ENCODE data around the gene CDC42EP1. TPM values are rescaled to one million over a fixed set of nuclear protein-coding genes. Genes with fewer than 3 reads are reported as not detected.
A peak's percentile ranks its signal among the peaks of the same experiment; 100 is the strongest.
"Not testable (repeated sequence)": the region's sequence is repeated elsewhere in the genome, so short reads cannot be mapped to it uniquely, and the experiment has no call there.

The CDC42EP1 gene
- polyA plus RNA-seq, 1 of the 3 experiments (the other 2 are of a cell fraction): 24.9 TPM

- H3K9ac ChIP-seq; H4K20me1 ChIP-seq (ENCODE audit: insufficient read depth); H3K27ac ChIP-seq (ENCODE audit: low read depth in 2 of 2, low read length in 1 of 2); H3F3A ChIP-seq (replicated peaks; ENCODE audit: insufficient read depth); H3K9me2 ChIP-seq; H3K36me3 ChIP-seq (replicated peaks in 1 of 2; ENCODE audit: control insufficient read depth in 1 of 2, insufficient read depth in 2 of 2, low read length in 1 of 2); H2AFZ ChIP-seq (ENCODE audit: low read depth); H3K27me3 ChIP-seq (ENCODE audit: insufficient read depth); H3K4me2 ChIP-seq; H3K9me3 ChIP-seq; H3K4me1 ChIP-seq (ENCODE audit: control insufficient read depth in 1 of 2, insufficient read depth in 2 of 2, low read depth in 1 of 2, low read length in 1 of 2); H3K79me2 ChIP-seq (ENCODE audit: insufficient read depth); H3K4me3 ChIP-seq (ENCODE audit: low read depth in 2 of 2, low read length in 1 of 2); DNase-seq; POLR2A ChIA-PET: not testable (repeated sequence)
- CTCF ChIA-PET: interaction anchor here (1.3 to 16.4 kb wide), 6 partner anchors 9 to 58 kb away, joined by 3 to 647 read pairs (median 12); partner anchors contain the start of genes CDC42EP1 and GGA1
- WGBS (ENCODE audit: low lambda C conversion rate): 95% methylated on average over 8 of the region's 9 CpGs
Observed at GRCh38 chr22:37550921-37551320, 9.4 kb upstream of the CDC42EP1 start.

- H3K4me2 ChIP-seq: no peak overlapping the region; the same call in 1 of the 2 replicates
- H3K9me2 ChIP-seq: no peaks in the 10 kb centered on the region
- TF ChIP-seq MEF2A (IDR thresholded peaks at IDR 0.05; ENCODE audit: borderline replicate concordance, low read depth) (no peak), TAF1 (IDR thresholded peaks at IDR 0.05; ENCODE audit: borderline replicate concordance, low read depth, low read length) (no peak)
- H3K36me3 ChIP-seq (replicated peaks in 1 of 2; ENCODE audit: control insufficient read depth in 1 of 2, insufficient read depth in 2 of 2, low read length in 1 of 2): no peaks in the 10 kb centered on the region
- no peak overlapping the region for H3K27ac ChIP-seq (ENCODE audit: low read depth in 2 of 2, low read length in 1 of 2)
- WGBS (ENCODE audit: low lambda C conversion rate): 78% methylated on average over 6 of the region's 6 CpGs
- no peak overlapping the region for H3K9ac ChIP-seq
- H3K4me1 ChIP-seq (ENCODE audit: control insufficient read depth in 1 of 2, insufficient read depth in 2 of 2, low read depth in 1 of 2, low read length in 1 of 2): no peaks in the 10 kb centered on the region; a peak in 1 of 4 replicates
- ChIA-PET POLR2A (no interaction called here), CTCF (interaction anchor here (1.9 to 16.4 kb wide), 4 partner anchors 10 to 55 kb away, joined by 5 to 647 read pairs (median 20); partner anchors contain the start of gene CDC42EP1)
- no peaks in the 10 kb centered on the region for H3K27me3 ChIP-seq (ENCODE audit: insufficient read depth)
- no peaks in the 10 kb centered on the region for H3K9me3 ChIP-seq
- H3F3A ChIP-seq (replicated peaks; ENCODE audit: insufficient read depth): peaks cover 3% of the 10 kb centered on the region
- H4K20me1 ChIP-seq (ENCODE audit: insufficient read depth): no peaks in the 10 kb centered on the region
- DNase-seq: peak; percentile 27
- H3K79me2 ChIP-seq (ENCODE audit: insufficient read depth): no peaks in the 10 kb centered on the region
- H3K4me3 ChIP-seq (ENCODE audit: low read depth in 2 of 2, low read length in 1 of 2): no peak overlapping the region
- H2AFZ ChIP-seq (ENCODE audit: low read depth): no peak overlapping the region
Observed at GRCh38 chr22:37551981-37552380, 8.3 kb upstream of the CDC42EP1 start.

DNA sequence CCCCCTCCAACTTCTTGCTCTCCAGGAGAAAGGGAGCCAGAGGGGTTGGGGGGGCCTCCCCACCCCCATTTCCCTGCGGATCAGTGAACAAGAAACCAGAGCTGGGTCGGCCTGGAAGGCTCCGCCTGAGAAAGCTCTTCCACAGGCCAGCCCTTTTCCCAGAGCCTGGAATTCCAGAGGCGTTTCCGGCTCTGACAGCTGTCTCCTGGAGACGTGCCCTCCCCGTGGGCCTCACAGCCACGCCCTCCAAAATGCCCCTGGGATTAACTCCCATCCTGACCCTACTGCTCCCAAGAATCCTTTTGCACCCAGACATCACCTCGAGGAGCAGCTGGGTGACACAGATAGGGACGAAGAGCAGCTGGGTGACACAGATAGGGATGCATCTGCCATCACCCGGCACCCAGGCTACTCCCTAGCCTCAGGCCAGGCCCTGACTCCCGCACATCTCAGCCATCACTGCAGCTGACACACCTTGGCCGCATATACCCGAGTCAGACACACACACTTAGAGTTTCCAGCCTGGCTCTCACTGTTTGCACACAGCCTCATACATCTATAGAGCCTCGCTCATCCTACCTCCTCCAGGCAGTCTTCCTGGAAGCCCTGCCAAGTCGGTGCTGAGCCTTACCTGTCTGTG is 7.6 kb upstream of the CDC42EP1 start:
- Histone ChIP-seq H3K4me3 (ENCODE audit: low read depth in 2 of 2, low read length in 1 of 2) (no peak overlapping the region), H3K27ac (ENCODE audit: low read depth in 2 of 2, low read length in 1 of 2) (no peak overlapping the region), H3K4me1 (ENCODE audit: control insufficient read depth in 1 of 2, insufficient read depth in 2 of 2, low read depth in 1 of 2, low read length in 1 of 2) (no peaks in the 10 kb centered on the region; a peak in 1 of 4 replicates), H3K9me3 (no peaks in the 10 kb centered on the region), H3K36me3 (replicated peaks in 1 of 2; ENCODE audit: control insufficient read depth in 1 of 2, insufficient read depth in 2 of 2, low read length in 1 of 2) (no peaks in the 10 kb centered on the region), H3F3A (replicated peaks; ENCODE audit: insufficient read depth) (no peaks in the 10 kb centered on the region), H3K79me2 (ENCODE audit: insufficient read depth) (no peaks in the 10 kb centered on the region), H2AFZ (ENCODE audit: low read depth) (no peak overlapping the region), H3K9ac (no peak overlapping the region), H4K20me1 (ENCODE audit: insufficient read depth) (no peaks in the 10 kb centered on the region), H3K27me3 (ENCODE audit: insufficient read depth) (no peaks in the 10 kb centered on the region), H3K4me2 (no peak overlapping the region; the same call in 1 of the 2 replicates), H3K9me2 (no peaks in the 10 kb centered on the region)
- POLR2A ChIA-PET: no interaction called here
- no peak for TF ChIP-seq RFX5 (IDR thresholded peaks at IDR 0.05; ENCODE audit: low read length)
- TF ChIP-seq GATA2 (CRISPR knock-in tag; IDR thresholded peaks at IDR 0.05): no peak
- peak; percentile 27 for DNase-seq
- 37% methylated on average over 11 of the region's 16 CpGs for WGBS (ENCODE audit: low lambda C conversion rate)
- CTCF ChIA-PET: interaction anchor here (1.3 to 16.4 kb wide), 3 partner anchors 13 to 54 kb away, joined by 5 to 647 read pairs (median 8); partner anchors contain the start of gene CDC42EP1

DNA sequence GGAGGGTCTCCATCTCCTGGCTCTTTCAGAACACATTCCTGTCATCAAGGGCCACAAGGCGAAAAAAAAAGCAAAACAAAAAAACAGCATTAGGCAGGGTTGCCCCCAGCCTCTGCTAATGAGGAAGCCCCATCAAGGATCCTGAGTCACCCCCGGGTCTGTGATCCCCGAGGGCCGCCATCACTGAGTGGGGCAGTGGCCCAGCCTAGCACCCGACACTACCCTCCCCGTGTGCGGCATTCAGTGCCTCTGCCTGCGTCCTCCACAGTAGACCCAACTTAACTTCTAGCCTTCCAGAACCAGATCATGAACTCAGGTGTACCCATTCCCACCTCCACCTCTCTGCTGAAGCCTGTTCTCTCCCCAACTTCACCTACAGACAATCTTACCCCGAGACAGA is 6.6 kb upstream of the CDC42EP1 start:
- ChIA-PET CTCF (interaction anchor here (0.7 to 1.3 kb wide), 3 partner anchors 15 to 252 kb away, joined by 4 to 5 read pairs (median 5); no protein-coding TSS in a partner anchor), POLR2A (no interaction called here)
- Histone ChIP-seq H4K20me1 (ENCODE audit: insufficient read depth) (no peaks in the 10 kb centered on the region), H3K27ac (ENCODE audit: low read depth in 2 of 2, low read length in 1 of 2) (no peak overlapping the region), H2AFZ (ENCODE audit: low read depth) (no peak overlapping the region), H3K27me3 (ENCODE audit: insufficient read depth) (no peaks in the 10 kb centered on the region), H3K79me2 (ENCODE audit: insufficient read depth) (no peaks in the 10 kb centered on the region), H3K4me1 (ENCODE audit: control insufficient read depth in 1 of 2, insufficient read depth in 2 of 2, low read depth in 1 of 2, low read length in 1 of 2) (no peaks in the 10 kb centered on the region; a peak in 1 of 4 replicates), H3K36me3 (replicated peaks in 1 of 2; ENCODE audit: control insufficient read depth in 1 of 2, insufficient read depth in 2 of 2, low read length in 1 of 2) (no peaks in the 10 kb centered on the region), H3F3A (replicated peaks; ENCODE audit: insufficient read depth) (peaks cover 8% of the 10 kb centered on the region), H3K9me3 (no peaks in the 10 kb centered on the region), H3K9ac (no peak overlapping the region), H3K4me2 (no peak overlapping the region), H3K9me2 (no peaks in the 10 kb centered on the region), H3K4me3 (ENCODE audit: low read depth in 2 of 2, low read length in 1 of 2) (no peak overlapping the region)
- WGBS (ENCODE audit: low lambda C conversion rate): 90% methylated on average over 9 of the region's 9 CpGs
- peak; percentile 12 for DNase-seq
- TF ChIP-seq NFIC (IDR thresholded peaks at IDR 0.05; ENCODE audit: borderline replicate concordance): no peak
- no peak for TF ChIP-seq GATA2 (CRISPR knock-in tag; IDR thresholded peaks at IDR 0.05)
- no peak for TF ChIP-seq EP300 (IDR thresholded peaks at IDR 0.05; ENCODE audit: borderline replicate concordance in 1 of 2, low read depth in 1 of 2, low read length in 1 of 2)
- no peak for TF ChIP-seq ELF1 (IDR thresholded peaks at IDR 0.05)
- no peak for TF ChIP-seq NRF1 (IDR thresholded peaks at IDR 0.05; ENCODE audit: low read depth, low read length)
- TF ChIP-seq FOXJ3 (CRISPR knock-in tag; IDR thresholded peaks at IDR 0.05): no peak
- TF ChIP-seq, protein P1, sequence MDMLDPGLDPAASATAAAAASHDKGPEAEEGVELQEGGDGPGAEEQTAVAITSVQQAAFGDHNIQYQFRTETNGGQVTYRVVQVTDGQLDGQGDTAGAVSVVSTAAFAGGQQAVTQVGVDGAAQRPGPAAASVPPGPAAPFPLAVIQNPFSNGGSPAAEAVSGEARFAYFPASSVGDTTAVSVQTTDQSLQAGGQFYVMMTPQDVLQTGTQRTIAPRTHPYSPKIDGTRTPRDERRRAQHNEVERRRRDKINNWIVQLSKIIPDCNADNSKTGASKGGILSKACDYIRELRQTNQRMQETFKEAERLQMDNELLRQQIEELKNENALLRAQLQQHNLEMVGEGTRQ (IDR thresholded peaks at IDR 0.05; ENCODE audit: borderline replicate concordance, low read depth, low read length): no peak
- TF ChIP-seq GABPA (IDR thresholded peaks at IDR 0.05; ENCODE audit: low read depth): no peak
- TF ChIP-seq CHD2 (IDR thresholded peaks at IDR 0.05; ENCODE audit: low read length, partially characterized antibody): no peak

All from SK-N-SH (cell line).